GM19438 (cell line): ENCODE measurements around the gene RACK1.
"Not testable (repeated sequence)": the region's sequence is repeated elsewhere in the genome, so short reads cannot be mapped to it uniquely, and the experiment has no call there.

Experiments
- ATAC-seq: cut with Tn5 transposase; IDR thresholded peaks from one replicate; pipeline ENCODE4 v1.9.1; 2021; ENCODE audit warnings: low read depth; ENCODE audit not compliant: unreplicated experiment

Gene RACK1

GRCh38 chr5:181217111-181217802 lies 26.4 kb downstream of the RACK1 start:
- ATAC-seq = no peak

GRCh38 chr5:181215997-181216989 lies 27.4 kb downstream of the RACK1 start:
- ATAC-seq = no peak

GRCh38 chr5:181214249-181214648 lies 29.5 kb downstream of the RACK1 start:
- ATAC-seq = not testable (repeated sequence)

- no peak for ATAC-seq
These were observed 30.8 kb downstream of the RACK1 start for GRCh38 chr5:181212934-181213333.

GRCh38 chr5:181212080-181212479 lies 31.6 kb downstream of the RACK1 start:
- no peak for ATAC-seq

- no peak for ATAC-seq
These were observed 32.5 kb downstream of the RACK1 start for GRCh38 chr5:181211208-181211607.

GRCh38 chr5:181210698-181211097 lies 33.0 kb downstream of the RACK1 start:
- not testable (repeated sequence) for ATAC-seq

DNA sequence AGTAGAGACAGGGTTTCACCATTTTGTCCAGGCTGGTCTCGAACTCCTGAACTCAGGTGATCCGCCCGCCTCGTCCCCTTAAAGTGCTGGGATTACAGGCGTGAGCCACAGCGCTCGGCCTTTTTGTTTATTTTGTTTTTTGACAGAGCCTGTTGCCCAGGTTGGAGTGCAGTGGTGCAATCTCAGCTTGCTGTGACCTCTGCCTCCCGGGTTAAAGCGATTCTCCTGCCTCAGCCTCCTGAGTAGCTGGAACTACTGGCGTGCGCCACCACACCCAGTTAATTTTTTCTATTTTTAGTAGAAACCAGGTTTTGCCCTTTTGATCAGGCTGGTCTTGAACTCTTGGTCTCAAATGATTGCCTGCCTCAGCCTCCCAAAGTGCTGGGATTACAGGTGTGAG lies 33.6 kb downstream of the RACK1 start:
- not testable (repeated sequence) for ATAC-seq

GRCh38 chr5:181209006-181209405 lies 34.7 kb downstream of the RACK1 start:
- ATAC-seq = not testable (repeated sequence)

DNA sequence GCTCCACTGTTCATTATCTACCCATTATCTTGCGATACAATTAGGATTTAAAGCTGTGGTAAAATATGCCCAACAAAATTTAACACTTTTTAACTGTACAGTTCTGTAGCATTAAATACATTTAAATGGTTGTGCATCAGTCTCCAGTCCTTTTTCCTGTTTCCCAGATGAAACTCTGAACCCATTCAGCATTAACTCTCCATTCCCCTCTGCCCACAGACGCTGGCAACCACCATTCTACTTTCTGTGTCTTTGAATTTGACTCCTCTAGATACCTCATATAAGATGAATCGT lies 35.8 kb downstream of the RACK1 start:
- ATAC-seq = no peak

GRCh38 chr5:181207214-181207959 lies 36.3 kb downstream of the RACK1 start:
- ATAC-seq = peak; percentile 27

DNA sequence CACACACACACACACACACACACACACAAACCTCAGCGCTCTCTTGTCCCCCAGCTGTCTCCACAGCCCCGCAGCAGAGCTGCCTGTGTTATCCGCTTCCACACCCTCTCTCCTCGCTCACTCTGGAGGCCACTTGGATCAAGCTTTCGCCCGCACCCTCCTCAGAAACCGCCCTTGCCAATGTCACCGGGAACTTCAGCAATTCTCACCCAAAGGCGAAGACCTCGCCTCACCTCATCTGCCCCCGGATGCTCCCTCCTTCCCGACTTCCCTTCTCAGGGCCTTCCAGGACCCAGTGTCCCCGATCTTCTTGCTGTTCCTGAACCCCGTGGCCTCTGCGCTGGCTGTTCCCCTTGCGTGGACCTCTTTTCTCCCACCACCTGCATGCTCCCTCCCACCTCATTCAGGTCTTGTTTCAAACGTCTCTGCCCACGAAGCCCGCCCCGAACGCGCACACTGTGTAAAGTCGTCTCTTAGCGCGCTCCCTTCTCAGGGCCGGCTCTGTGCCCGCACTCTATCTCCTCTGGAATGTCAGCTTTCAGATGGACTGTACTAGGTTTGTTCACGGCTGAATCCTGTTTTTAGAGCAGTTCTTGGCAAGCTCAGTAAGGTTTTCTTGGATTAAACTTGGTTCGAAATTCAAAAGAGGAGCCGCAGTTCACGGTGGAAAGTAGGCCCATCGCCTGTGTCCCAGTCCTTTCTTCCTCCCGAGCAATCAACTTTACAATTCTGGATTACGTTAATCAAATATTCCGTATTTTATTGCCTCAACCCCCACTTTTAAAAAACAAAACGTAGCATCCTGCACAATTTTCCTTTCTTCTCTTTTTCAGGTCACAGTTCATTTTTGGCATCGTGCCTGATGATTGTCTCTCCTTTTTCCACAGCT lies 37.7 kb downstream of the RACK1 start:
- no peak for ATAC-seq

- ATAC-seq = no peak
These were observed 38.6 kb downstream of the RACK1 start, which contains the start of gene TRIM7 for GRCh38 chr5:181204826-181205760. TRIM7 (minus strand) TSS chr5:181205196; CDS start chr5:181205110, 86 bp downstream.

GRCh38 chr5:181204113-181204825 lies 39.4 kb downstream of the RACK1 start:
- no peak for ATAC-seq

DNA sequence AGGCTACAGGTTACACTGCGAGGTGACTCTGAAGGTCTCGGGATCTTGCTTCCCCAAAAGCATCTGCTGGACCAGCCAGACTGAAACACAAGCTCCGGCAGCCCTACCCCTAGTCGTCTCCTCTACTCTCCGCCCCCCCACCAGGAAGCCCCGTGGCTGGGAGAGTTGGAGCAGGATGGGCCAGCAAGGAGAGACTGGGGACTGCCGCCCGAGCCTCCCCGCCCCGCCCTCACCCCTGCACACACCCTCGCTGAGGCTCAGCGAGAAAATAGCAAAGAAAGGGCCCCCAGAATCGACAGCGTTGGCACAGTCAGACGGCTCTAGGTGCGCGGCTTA lies 40.0 kb downstream of the RACK1 start:
- ATAC-seq = no peak

GRCh38 chr5:181203093-181203711 lies 40.5 kb downstream of the RACK1 start:
- ATAC-seq = no peak

- ATAC-seq = no peak
These were observed 42.9 kb downstream of the RACK1 start for GRCh38 chr5:181200816-181201215.
